Measurements from ENCODE around the gene MAPKBP1.

DNA sequence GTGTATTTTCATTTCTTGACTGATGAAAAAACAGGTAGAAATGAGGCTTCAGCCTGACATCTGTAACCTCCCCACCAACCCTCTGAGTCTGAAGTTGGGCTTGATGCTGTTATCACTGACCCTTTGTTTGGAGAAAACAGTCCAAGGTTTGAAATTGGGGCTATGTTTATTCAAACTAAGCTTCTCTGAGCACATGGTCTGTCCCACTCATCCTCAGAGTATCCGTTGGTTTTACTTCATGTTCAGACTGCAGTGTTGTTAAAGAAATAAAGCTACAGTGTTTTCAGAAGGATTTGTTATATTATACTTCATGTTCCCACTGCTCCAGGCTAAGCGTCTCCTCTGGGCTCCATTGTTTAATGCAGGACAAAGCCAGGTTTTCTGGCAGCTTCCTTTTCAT, 6.0 kb downstream of the MAPKBP1 start:
- TF ChIP-seq GATA2 (IDR thresholded peaks at IDR 0.05; ENCODE audit: low read depth, low read length) (no peak), GATA3 (IDR thresholded peaks at IDR 0.05; ENCODE audit: low read depth, low read length) (no peak)

All from SH-SY5Y (cell line).